Measurements from ENCODE around the gene EPHB6. TPM values are rescaled to one million over a fixed set of nuclear protein-coding genes. Genes with fewer than 3 reads are reported as not detected.

Gene EPHB6
- total RNA-seq, 1 experiment from 2014 or later, result 45.9 TPM

DNA sequence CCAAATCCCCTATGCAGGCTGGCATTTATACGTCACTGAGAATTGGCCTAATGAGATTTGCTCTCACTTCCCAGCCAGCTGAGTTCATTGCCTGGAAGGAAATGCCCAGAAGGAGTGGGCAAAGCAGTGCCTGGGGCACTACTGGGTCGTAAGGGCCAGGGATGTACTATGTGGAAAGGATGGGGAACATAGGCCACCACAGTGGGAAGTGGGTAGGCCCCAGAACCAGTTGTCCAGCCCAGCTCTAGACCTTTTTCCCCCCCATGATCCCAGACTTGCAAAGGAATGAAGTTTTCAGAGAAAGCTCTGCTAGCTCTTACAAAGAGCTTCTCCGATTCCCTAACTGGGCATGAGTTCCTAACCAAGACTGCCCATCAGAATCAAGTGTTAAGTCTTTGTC lies 64.8 kb downstream of the EPHB6 start:
- DNase-seq (ENCODE audit: low spot score), result no peak

Other genes with a start within 250 kb of the EPHB6 start
- gene PRSS1, start 105.6 kb upstream of the EPHB6 start, total RNA-seq (2014; rRNA removed; shearing (Covaris generic)), result 3.2 and 3.3 TPM in 2 replicates
- gene PRSS2, start 84.1 kb upstream of the EPHB6 start, total RNA-seq (2014; rRNA removed; shearing (Covaris generic)), result 0.79 and 1.3 TPM in 2 replicates
- 0.55 and 0.56 TPM in 2 replicates for gene TRPV6, start 30.7 kb downstream of the EPHB6 start, total RNA-seq (2014; rRNA removed; shearing (Covaris generic))
- 0.18 TPM in 1 of 2 replicates, not detected in the other for gene TRPV5, start 78.7 kb downstream of the EPHB6 start, total RNA-seq (2014; rRNA removed; shearing (Covaris generic))
- gene LLCFC1, start 84.4 kb downstream of the EPHB6 start, total RNA-seq (2014; rRNA removed; shearing (Covaris generic)), result not detected in 2 replicates
- 0.13 TPM in 1 of 2 replicates, not detected in the other for gene KEL, start 107.3 kb downstream of the EPHB6 start, total RNA-seq (2014; rRNA removed; shearing (Covaris generic))
- gene OR9A2, start 172.1 kb downstream of the EPHB6 start, total RNA-seq (2014; rRNA removed; shearing (Covaris generic)), result 0.29 TPM in 1 of 2 replicates, not detected in the other
- gene OR6V1, start 197.3 kb downstream of the EPHB6 start, total RNA-seq (2014; rRNA removed; shearing (Covaris generic)), result not detected in 2 replicates